Neural progenitor cell (in vitro differentiated cells): ENCODE data around the gene PTGER2. TPM values are rescaled to one million over a fixed set of nuclear protein-coding genes. Genes with fewer than 3 reads are reported as not detected.

Experiments used
- DNase-seq: peaks from one replicate; pipeline ENCODE4 v3.0.0-alpha.2; 2016; ENCODE audit warnings: low spot score
- H2AFZ ChIP-seq: fragments of 200-600 bp; sonication (generic); replicated peaks from 2 replicates; pipeline ENCODE4 v1.6.1; 2016; ENCODE audit warnings: antibody characterized with exemption
- H3F3A ChIP-seq: fragments of 200-600 bp; sonication (generic); 2 replicates; pipeline ENCODE4 v1.6.1; 2016; ENCODE audit warnings: antibody characterized with exemption, low read depth
- H3K27ac ChIP-seq: fragments of 200-600 bp; sonication (generic); 2 replicates; pipeline ENCODE4 v1.5.1; 2016; ENCODE audit warnings: mild to moderate bottlenecking
- H3K27me3 ChIP-seq: fragments of 200-600 bp; sonication (generic); 2 replicates; pipeline ENCODE4 v1.6.1; 2016; ENCODE audit warnings: mild to moderate bottlenecking, moderate library complexity
- H3K36me3 ChIP-seq: fragments of 200-600 bp; sonication (generic); 2 replicates; pipeline ENCODE4 v1.5.1; 2016
- H3K4me1 ChIP-seq: fragments of 200-600 bp; sonication (generic); 2 replicates; pipeline ENCODE4 v1.6.1; 2016; ENCODE audit warnings: mixed run types
- H3K4me2 ChIP-seq: fragments of 200-600 bp; sonication (generic); 2 replicates; pipeline ENCODE4 v1.6.1; 2016
- H3K4me3 ChIP-seq: fragments of 200-600 bp; sonication (generic); 2 replicates; pipeline ENCODE4 v1.5.1; 2016
- H3K79me2 ChIP-seq: fragments of 200-600 bp; sonication (generic); 2 replicates; pipeline ENCODE4 v1.6.1; 2016; ENCODE audit warnings: low read depth
- H3K9ac ChIP-seq: fragments of 200-600 bp; sonication (generic); 2 replicates; pipeline ENCODE4 v1.6.1; 2016
- H3K9me3 ChIP-seq: fragments of 200-600 bp; sonication (generic); 2 replicates; pipeline ENCODE4 v1.5.1; 2016; ENCODE audit warnings: low read depth
- H4K20me1 ChIP-seq: fragments of 200-600 bp; sonication (generic); 2 replicates; pipeline ENCODE4 v1.6.1; 2016; ENCODE audit warnings: low read depth
- H3K27ac Mint-ChIP-seq: 3 replicates; pipeline ENCODE4 v1.8.0; 2021; ENCODE audit warnings: mixed read lengths
- H3K27me3 Mint-ChIP-seq: 2 replicates; pipeline ENCODE4 v1.8.0; 2022; ENCODE audit warnings: low read depth, mild to moderate bottlenecking, inconsistent platforms, moderate library complexity, mixed read lengths; ENCODE audit not compliant: insufficient read depth
- H3K36me3 Mint-ChIP-seq: 3 replicates; pipeline ENCODE4 v1.8.0; 2021; ENCODE audit warnings: mixed read lengths
- H3K4me1 Mint-ChIP-seq: 3 replicates; pipeline ENCODE4 v1.8.0; 2021; ENCODE audit warnings: mixed read lengths
- H3K4me3 Mint-ChIP-seq: 3 replicates; pipeline ENCODE4 v1.8.0; 2021; ENCODE audit warnings: mild to moderate bottlenecking, moderate library complexity, mixed read lengths
- H3K9me3 Mint-ChIP-seq: 3 replicates; pipeline ENCODE4 v1.8.0; 2020; ENCODE audit warnings: mixed read lengths
- EZH2 ChIP-seq: fragments of 200-600 bp; sonication (generic); IDR thresholded peaks from 2 replicates; pipeline ENCODE4 v1.6.1; 2017; ENCODE audit warnings: antibody characterized with exemption, mild to moderate bottlenecking, moderate library complexity
- EZH2phosphoT487 ChIP-seq: fragments of 200-600 bp; sonication (generic); IDR thresholded peaks from 2 replicates; pipeline ENCODE4 v1.6.1; 2017; ENCODE audit warnings: antibody characterized with exemption
- total RNA-seq: library from RNA; depleted of rRNA; stranded (reverse); fragments of >200 nt; gene quantifications from 2 replicates; pipeline ENCODE4 v1.2.3, GENCODE V29; 2015; ENCODE audit warnings: low replicate concordance
- TF ChIP-seq, protein P1 (sequence below): fragments of 200-600 bp; sonication (generic); IDR thresholded peaks from 2 replicates; pipeline ENCODE4 v1.5.1; 2017; ENCODE audit warnings: antibody characterized with exemption, mild to moderate bottlenecking

PTGER2 gene
- total RNA-seq, 1 donor from 2014 or later, result not detected

DNA sequence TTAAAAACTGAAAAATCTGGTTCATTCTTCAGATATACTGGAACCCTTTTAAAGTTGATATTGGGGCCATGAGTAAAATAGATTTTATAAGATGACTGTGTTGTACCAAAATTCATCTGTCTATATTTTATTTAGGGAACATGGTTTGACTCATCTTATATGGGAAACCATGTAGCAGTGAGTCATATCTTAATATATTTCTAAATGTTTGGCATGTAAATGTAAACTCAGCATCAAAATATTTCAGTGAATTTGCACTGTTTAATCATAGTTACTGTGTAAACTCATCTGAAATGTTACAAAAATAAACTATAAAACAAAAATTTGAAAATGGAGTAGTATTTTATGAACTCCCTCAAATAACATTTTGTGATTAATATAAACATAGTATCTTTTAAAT is 14.2 kb downstream of the PTGER2 start:
- Mint-ChIP-seq H3K9me3 (peaks cover 2% of the 10 kb centered on the region), H3K4me3 (no peak overlapping the region), H3K4me1 (no peaks in the 10 kb centered on the region), H3K27ac (no peak overlapping the region), H3K27me3 (no peaks in the 10 kb centered on the region), H3K36me3 (no peaks in the 10 kb centered on the region)
- Histone ChIP-seq H3K79me2 (no peaks in the 10 kb centered on the region), H4K20me1 (no peaks in the 10 kb centered on the region), H3K4me2 (no peak overlapping the region), H3F3A (no peaks in the 10 kb centered on the region), H3K27me3 (no peaks in the 10 kb centered on the region), H3K9ac (no peak overlapping the region), H3K9me3 (peaks cover 5% of the 10 kb centered on the region), H3K4me1 (no peaks in the 10 kb centered on the region), H3K27ac (no peak overlapping the region), H3K4me3 (no peak overlapping the region), H2AFZ (no peak overlapping the region), H3K36me3 (no peaks in the 10 kb centered on the region)
- DNase-seq, result no peak
- no peak for TF ChIP-seq EZH2
- TF ChIP-seq, protein P1, sequence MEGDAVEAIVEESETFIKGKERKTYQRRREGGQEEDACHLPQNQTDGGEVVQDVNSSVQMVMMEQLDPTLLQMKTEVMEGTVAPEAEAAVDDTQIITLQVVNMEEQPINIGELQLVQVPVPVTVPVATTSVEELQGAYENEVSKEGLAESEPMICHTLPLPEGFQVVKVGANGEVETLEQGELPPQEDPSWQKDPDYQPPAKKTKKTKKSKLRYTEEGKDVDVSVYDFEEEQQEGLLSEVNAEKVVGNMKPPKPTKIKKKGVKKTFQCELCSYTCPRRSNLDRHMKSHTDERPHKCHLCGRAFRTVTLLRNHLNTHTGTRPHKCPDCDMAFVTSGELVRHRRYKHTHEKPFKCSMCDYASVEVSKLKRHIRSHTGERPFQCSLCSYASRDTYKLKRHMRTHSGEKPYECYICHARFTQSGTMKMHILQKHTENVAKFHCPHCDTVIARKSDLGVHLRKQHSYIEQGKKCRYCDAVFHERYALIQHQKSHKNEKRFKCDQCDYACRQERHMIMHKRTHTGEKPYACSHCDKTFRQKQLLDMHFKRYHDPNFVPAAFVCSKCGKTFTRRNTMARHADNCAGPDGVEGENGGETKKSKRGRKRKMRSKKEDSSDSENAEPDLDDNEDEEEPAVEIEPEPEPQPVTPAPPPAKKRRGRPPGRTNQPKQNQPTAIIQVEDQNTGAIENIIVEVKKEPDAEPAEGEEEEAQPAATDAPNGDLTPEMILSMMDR, result no peak
- no peak for TF ChIP-seq EZH2phosphoT487

GRCh38 chr14:52329678-52330369 is 15.7 kb downstream of the PTGER2 start:
- Histone ChIP-seq H3K9me3 (no peaks in the 10 kb centered on the region), H3K27me3 (no peaks in the 10 kb centered on the region), H3K4me1 (no peaks in the 10 kb centered on the region), H2AFZ (peak overlapping the region; percentile 2), H3F3A (no peaks in the 10 kb centered on the region), H3K9ac (no peak overlapping the region), H3K4me3 (no peak overlapping the region), H3K27ac (no peak overlapping the region), H4K20me1 (no peaks in the 10 kb centered on the region), H3K79me2 (no peaks in the 10 kb centered on the region), H3K4me2 (no peak overlapping the region), H3K36me3 (no peaks in the 10 kb centered on the region)
- no peaks in the 10 kb centered on the region for H3K9me3 Mint-ChIP-seq
- no peak overlapping the region for H3K4me3 Mint-ChIP-seq
- no peaks in the 10 kb centered on the region for H3K27me3 Mint-ChIP-seq
- H3K27ac Mint-ChIP-seq, result no peak overlapping the region
- no peaks in the 10 kb centered on the region for H3K36me3 Mint-ChIP-seq
- TF ChIP-seq, protein P1, result no peak
- no peak for TF ChIP-seq EZH2
- no peak for TF ChIP-seq EZH2phosphoT487
- no peak for DNase-seq
- H3K4me1 Mint-ChIP-seq, result no peaks in the 10 kb centered on the region

- Mint-ChIP-seq H3K9me3 (no peaks in the 10 kb centered on the region), H3K27ac (no peak overlapping the region), H3K4me1 (no peaks in the 10 kb centered on the region), H3K4me3 (no peak overlapping the region), H3K27me3 (peaks cover 3% of the 10 kb centered on the region), H3K36me3 (no peaks in the 10 kb centered on the region)
- no peak overlapping the region for H3K9ac ChIP-seq
- no peaks in the 10 kb centered on the region for H3F3A ChIP-seq
- TF ChIP-seq EZH2, result no peak
- TF ChIP-seq, protein P1, result no peak
- H3K4me3 ChIP-seq, result no peak overlapping the region
- H3K27ac ChIP-seq, result no peak overlapping the region
- no peak overlapping the region for H3K4me2 ChIP-seq
- no peaks in the 10 kb centered on the region for H3K36me3 ChIP-seq
- no peak overlapping the region for H2AFZ ChIP-seq
- no peaks in the 10 kb centered on the region for H3K79me2 ChIP-seq
- no peaks in the 10 kb centered on the region for H3K27me3 ChIP-seq
- no peak for DNase-seq
- H3K9me3 ChIP-seq, result no peaks in the 10 kb centered on the region
- H3K4me1 ChIP-seq, result no peaks in the 10 kb centered on the region
- no peaks in the 10 kb centered on the region for H4K20me1 ChIP-seq
These were observed 18.2 kb downstream of the PTGER2 start for GRCh38 chr14:52332269-52332668.
